ENCODE results near the gene CDKN1C. TPM values are rescaled to one million over a fixed set of nuclear protein-coding genes. Genes with fewer than 3 reads are reported as not detected.

The CDKN1C gene
- total RNA-seq, 1 experiment from 2014 or later = 2.9 TPM

GRCh38 chr11:2869561-2870427 lies 15.8 kb downstream of the CDKN1C start:
- Histone ChIP-seq H3K9me3 (ENCODE audit: low read depth, low read length, poor library complexity, severe bottlenecking) (no peaks in the 10 kb centered on the region), H3K27ac (ENCODE audit: low read depth, low read length, poor library complexity, severe bottlenecking) (no peak overlapping the region), H3K4me1 (ENCODE audit: insufficient read depth, low read length, poor library complexity, severe bottlenecking) (no peaks in the 10 kb centered on the region), H3K4me3 (ENCODE audit: low read depth, low read length, poor library complexity, severe bottlenecking) (no peak overlapping the region), H3K36me3 (ENCODE audit: insufficient read depth, low read length, poor library complexity, severe bottlenecking) (no peaks in the 10 kb centered on the region), H3K27me3 (replicated peaks; ENCODE audit: insufficient read depth, low read depth, low read length, poor library complexity) (peaks cover 13% of the 10 kb centered on the region)
- POLR2A ChIA-PET (ENCODE audit: low non-redundant PET) = no interaction called here
- CTCF ChIA-PET = interaction anchor here (0.6 kb wide), 1 partner anchor 76 kb away, joined by 4 read pairs; no protein-coding TSS in a partner anchor
- intact Hi-C loops (cut with micrococcal nuclease; ENCODE audit: unreplicated experiment) = no loop called here
- DNase-seq (ENCODE audit: low spot score) = no peak
- TF ChIP-seq EZH2 (IDR thresholded peaks at IDR 0.05; ENCODE audit: borderline replicate concordance, low read depth, low read length, poor library complexity, severe bottlenecking) (no peak), CTCF (conservative IDR thresholded peaks at IDR 0.05; ENCODE audit: low read depth, low read length) (no peak)
- BruUV-seq (replicated peaks) = no TSS peak

DNA sequence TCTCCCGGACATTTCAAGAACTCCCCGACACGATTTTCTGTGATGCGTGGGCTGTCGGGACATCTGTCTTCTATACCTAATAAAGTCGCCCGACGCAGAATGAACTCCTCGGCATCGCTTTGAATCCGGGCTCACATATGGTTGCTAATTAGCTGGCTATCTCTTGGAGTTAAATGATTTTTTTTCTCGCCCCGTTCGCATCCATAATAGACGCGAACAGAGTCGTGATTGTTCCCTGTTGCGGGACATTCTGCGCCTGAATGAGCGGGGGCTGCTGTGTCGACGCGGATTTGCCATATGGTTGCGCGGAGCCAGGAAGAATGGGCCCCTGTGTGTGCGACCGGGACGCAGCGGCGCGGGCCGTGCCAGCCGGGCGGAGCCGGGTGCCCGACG lies 16.4 kb downstream of the CDKN1C start:
- POLR2A ChIA-PET (ENCODE audit: low non-redundant PET) = no interaction called here
- intact Hi-C loops (cut with micrococcal nuclease; ENCODE audit: unreplicated experiment) = no loop called here
- H3K9me3 ChIP-seq (ENCODE audit: low read depth, low read length, poor library complexity, severe bottlenecking) = no peaks in the 10 kb centered on the region
- CTCF ChIA-PET = interaction anchor here (0.6 kb wide), 1 partner anchor 77 kb away, joined by 4 read pairs; no protein-coding TSS in a partner anchor
- BruUV-seq (replicated peaks) = no TSS peak
- H3K4me1 ChIP-seq (ENCODE audit: insufficient read depth, low read length, poor library complexity, severe bottlenecking) = no peaks in the 10 kb centered on the region
- no peaks in the 10 kb centered on the region for H3K36me3 ChIP-seq (ENCODE audit: insufficient read depth, low read length, poor library complexity, severe bottlenecking)
- peaks cover 15% of the 10 kb centered on the region for H3K27me3 ChIP-seq (replicated peaks; ENCODE audit: insufficient read depth, low read depth, low read length, poor library complexity)
- no peak for DNase-seq (ENCODE audit: low spot score)
- H3K27ac ChIP-seq (ENCODE audit: low read depth, low read length, poor library complexity, severe bottlenecking) = no peak overlapping the region
- no peak for TF ChIP-seq EZH2 (IDR thresholded peaks at IDR 0.05; ENCODE audit: borderline replicate concordance, low read depth, low read length, poor library complexity, severe bottlenecking)
- no peak for TF ChIP-seq CTCF (conservative IDR thresholded peaks at IDR 0.05; ENCODE audit: low read depth, low read length)
- H3K4me3 ChIP-seq (ENCODE audit: low read depth, low read length, poor library complexity, severe bottlenecking) = no peak overlapping the region

- DNase-seq (ENCODE audit: low spot score) = no peak
- intact Hi-C loops (cut with micrococcal nuclease; ENCODE audit: unreplicated experiment) = no loop called here
- no TSS peak for BruUV-seq (replicated peaks)
- Histone ChIP-seq H3K27ac (ENCODE audit: low read depth, low read length, poor library complexity, severe bottlenecking) (no peak overlapping the region), H3K4me1 (ENCODE audit: insufficient read depth, low read length, poor library complexity, severe bottlenecking) (no peaks in the 10 kb centered on the region), H3K4me3 (ENCODE audit: low read depth, low read length, poor library complexity, severe bottlenecking) (no peak overlapping the region), H3K27me3 (replicated peaks; ENCODE audit: insufficient read depth, low read depth, low read length, poor library complexity) (peaks cover 18% of the 10 kb centered on the region), H3K36me3 (ENCODE audit: insufficient read depth, low read length, poor library complexity, severe bottlenecking) (no peaks in the 10 kb centered on the region), H3K9me3 (ENCODE audit: low read depth, low read length, poor library complexity, severe bottlenecking) (no peaks in the 10 kb centered on the region)
- CTCF ChIA-PET = interaction anchor here (0.6 kb wide), 1 partner anchor 78 kb away, joined by 4 read pairs; no protein-coding TSS in a partner anchor
- POLR2A ChIA-PET (ENCODE audit: low non-redundant PET) = no interaction called here
- TF ChIP-seq CTCF (conservative IDR thresholded peaks at IDR 0.05; ENCODE audit: low read depth, low read length) (no peak), EZH2 (IDR thresholded peaks at IDR 0.05; ENCODE audit: borderline replicate concordance, low read depth, low read length, poor library complexity, severe bottlenecking) (no peak)
Observed at GRCh38 chr11:2868506-2869133, 17.0 kb downstream of the CDKN1C start.
